CD4-positive, alpha-beta T cell treated with Interferon alpha-2 for 1 hour (primary cell): ENCODE data around the gene GYS2.
A peak's percentile ranks its signal among the peaks of the same experiment; 100 is the strongest.

Source experiments
- DNase-seq, 2 donors: peaks; one replicate each; pipeline ENCODE4 v3.0.0-alpha.2; 2020 to 2022

The GYS2 gene

GRCh38 chr12:21501258-21502163 is 103.1 kb downstream of the GYS2 start, which contains the start of the genes GOLT1B and RECQL:
GOLT1B (plus strand) TSS chr12:21501789; CDS start chr12:21501924, 135 bp downstream.
RECQL (minus strand) TSS chr12:21501635; CDS start chr12:21499570, 2,065 bp downstream.
- DNase-seq = peak; percentile 92 to 96

GRCh38 chr12:21500786-21501257 is 103.8 kb downstream of the GYS2 start:
- no peak for DNase-seq

- no peak for DNase-seq
Measured at GRCh38 chr12:21499765-21500164, 104.9 kb downstream of the GYS2 start.
